H1 (cell line): ENCODE data around the gene NOXO1. TPM values are rescaled to one million over a fixed set of nuclear protein-coding genes. Genes with fewer than 3 reads are reported as not detected.

Source experiments
- CTCF ChIA-PET: fragments of 300-600 bp; sonication (Branson Sonifier 250); formaldehyde crosslinking; loops from one replicate; lab custom pipeline; 2021; ENCODE audit not compliant: partially characterized antibody; lab: Charles Lee
- POLR2A ChIA-PET: fragments of 300-600 bp; sonication (Branson Sonifier 250); formaldehyde crosslinking; loops from one replicate; lab custom pipeline; 2021; ENCODE audit warnings: inconsistent platforms; ENCODE audit not compliant: partially characterized antibody; lab: Charles Lee
- DNase-seq, 2 experiments: peaks; one replicate each; pipeline versions ENCODE4 v3.0.0 to v3.0.0-alpha.2; 2010 to 2022; ENCODE audit warnings: low spot score in 2 of 2, low read depth in 1 of 2, mixed read lengths in 1 of 2
- FAIRE-seq: peaks from 2 replicates; lab custom pipeline; 2011; peaks lifted over from hg19 to GRCh38; lab: Jason Lieb, UNC
- H2AFZ ChIP-seq: 2 replicates; pipeline ENCODE4 v1.8.1; 2012; ENCODE audit warnings: low read length, inconsistent platforms
- H2AK5ac ChIP-seq: 2 replicates; pipeline ENCODE4 v1.6.1; 2013; ENCODE audit warnings: low read depth, low read length
- H2BK120ac ChIP-seq: replicated peaks from 2 replicates; pipeline ENCODE3; 2013; ENCODE audit warnings: low read depth, low read length, inconsistent platforms
- H2BK12ac ChIP-seq: 2 replicates; pipeline ENCODE4 v1.6.1; 2013; ENCODE audit warnings: low read depth, low read length
- H2BK15ac ChIP-seq: 2 replicates; pipeline ENCODE4 v1.6.1; 2013; ENCODE audit warnings: low read length
- H2BK20ac ChIP-seq: 2 replicates; pipeline ENCODE4 v1.6.1; 2013; ENCODE audit warnings: low read length
- H2BK5ac ChIP-seq: 2 replicates; pipeline ENCODE4 v1.6.1; 2013; ENCODE audit warnings: low read depth, low read length
- H3K14ac ChIP-seq: 2 replicates; pipeline ENCODE4 v1.6.1; 2013; ENCODE audit warnings: inconsistent platforms; ENCODE audit not compliant: insufficient read length
- H3K18ac ChIP-seq: 2 replicates; pipeline ENCODE4 v1.6.1; 2013; ENCODE audit warnings: low read length; ENCODE audit errors: extremely low read depth
- H3K23ac ChIP-seq: 2 replicates; pipeline ENCODE4 v1.6.1; 2013; ENCODE audit warnings: inconsistent platforms; ENCODE audit not compliant: insufficient read length
- H3K23me2 ChIP-seq: 2 replicates; pipeline ENCODE4 v1.6.1; 2013; ENCODE audit warnings: low read depth, low read length
- H3K27ac ChIP-seq: 2 replicates; pipeline ENCODE4 v1.6.1; 2011; ENCODE audit warnings: low read depth, low read length, inconsistent platforms
- H3K27me3 ChIP-seq, 4 experiments: replicated peaks in 1 of 4; 1 replicate in 1 of 4; 2 replicates in 3 of 4; pipeline versions ENCODE4 v1.6.1 to v1.8.1; 2011 to 2013; ENCODE audit warnings: low read length in 3 of 4, mild to moderate bottlenecking in 3 of 4, inconsistent platforms in 2 of 4, mixed read lengths in 2 of 4, moderate library complexity in 1 of 4; ENCODE audit not compliant: control insufficient read depth in 3 of 4, insufficient read depth in 3 of 4; ENCODE audit errors: extremely low read depth in 1 of 4
- H3K36me3 ChIP-seq, 4 experiments: 2 replicates each; pipeline versions ENCODE4 v1.6.1 to v1.8.1; 2011 to 2013; ENCODE audit warnings: mild to moderate bottlenecking in 4 of 4, low read length in 3 of 4, moderate library complexity in 2 of 4, control low read depth in 1 of 4, inconsistent platforms in 1 of 4; ENCODE audit not compliant: insufficient read depth in 4 of 4, control insufficient read depth in 2 of 4
- H3K4ac ChIP-seq: replicated peaks from 2 replicates; pipeline ENCODE3; 2013; ENCODE audit warnings: low read length, low read depth, mixed read lengths, inconsistent platforms; ENCODE audit not compliant: insufficient read length
- H3K4me1 ChIP-seq, 4 experiments: replicated peaks in 1 of 4; 1 replicate in 1 of 4; 2 replicates in 3 of 4; pipeline versions ENCODE4 v1.6.1 to v1.8.1; 2011 to 2013; ENCODE audit warnings: low read length in 3 of 4, inconsistent platforms in 2 of 4, mixed read lengths in 1 of 4; ENCODE audit not compliant: insufficient read depth in 4 of 4, control insufficient read depth in 3 of 4
- H3K4me2 ChIP-seq, 2 experiments: 2 replicates each; pipeline versions ENCODE4 v1.6.1 to v1.8.1; 2011 to 2013; ENCODE audit warnings: low read depth in 2 of 2, low read length in 2 of 2, control low read depth in 1 of 2, inconsistent platforms in 1 of 2, mild to moderate bottlenecking in 1 of 2; ENCODE audit not compliant: insufficient read depth in 1 of 2
- H3K4me3 ChIP-seq, 4 experiments: fragments of 200-600, 300-600 bp in 1 of 4; sonication (generic), shearing (Covaris generic), sonication (Bioruptor Twin) in 1 of 4; 2 replicates each; pipeline versions ENCODE4 v1.5.1 to v1.8.1; 2011 to 2016; ENCODE audit warnings: low read length in 4 of 4, low read depth in 3 of 4, control low read depth in 2 of 4, inconsistent platforms in 2 of 4, mild to moderate bottlenecking in 2 of 4, mixed read lengths in 1 of 4, moderate library complexity in 1 of 4; ENCODE audit not compliant: insufficient read depth in 2 of 4; ENCODE audit errors: extremely low read depth in 1 of 4
- H3K56ac ChIP-seq: replicated peaks from 2 replicates; pipeline ENCODE3; 2013; ENCODE audit warnings: low read depth, mild to moderate bottlenecking, mixed read lengths, low read length, inconsistent platforms; ENCODE audit not compliant: insufficient read length
- H3K79me1 ChIP-seq: 2 replicates; pipeline ENCODE4 v1.6.1; 2013; ENCODE audit warnings: low read depth, low read length, control low read depth
- H3K79me2 ChIP-seq, 2 experiments: 2 replicates each; pipeline versions ENCODE4 v1.6.1 to v1.8.1; 2012 to 2013; ENCODE audit warnings: low read length in 2 of 2, mild to moderate bottlenecking in 2 of 2, inconsistent platforms in 1 of 2; ENCODE audit not compliant: insufficient read depth in 2 of 2, control insufficient read depth in 1 of 2
- H3K9ac ChIP-seq, 4 experiments: replicated peaks in 1 of 4; 1 replicate in 1 of 4; 2 replicates in 3 of 4; pipeline versions ENCODE4 v1.6.1 to v1.8.1; 2011 to 2013; ENCODE audit warnings: low read depth in 3 of 4, low read length in 3 of 4, control low read depth in 2 of 4, mild to moderate bottlenecking in 2 of 4, moderate library complexity in 2 of 4, inconsistent platforms in 1 of 4; ENCODE audit errors: extremely low read depth in 1 of 4
- H3K9me3 ChIP-seq, 2 experiments: 2 replicates each; pipeline versions ENCODE4 v1.6.1 to v1.8.1; 2012 to 2013; ENCODE audit warnings: mild to moderate bottlenecking in 2 of 2, moderate library complexity in 2 of 2, control low read depth in 1 of 2, inconsistent platforms in 1 of 2, low read depth in 1 of 2, low read length in 1 of 2, mixed read lengths in 1 of 2; ENCODE audit not compliant: insufficient read depth in 2 of 2
- H4K20me1 ChIP-seq, 2 experiments: replicated peaks in 1 of 2; 2 replicates each; pipeline versions ENCODE3 to v1.8.1; 2011 to 2013; ENCODE audit warnings: inconsistent platforms in 2 of 2, low read length in 2 of 2, mild to moderate bottlenecking in 1 of 2; ENCODE audit not compliant: insufficient read depth in 2 of 2, control insufficient read depth in 1 of 2
- H4K5ac ChIP-seq: 2 replicates; pipeline ENCODE4 v1.6.1; 2013; ENCODE audit warnings: low read length, low read depth, mixed read lengths, inconsistent platforms; ENCODE audit not compliant: insufficient read length
- H4K8ac ChIP-seq: 2 replicates; pipeline ENCODE4 v1.8.0; 2013; ENCODE audit warnings: mild to moderate bottlenecking, moderate library complexity, low read length, inconsistent platforms; ENCODE audit not compliant: insufficient read depth; ENCODE audit errors: extremely low read depth
- H4K91ac ChIP-seq: replicated peaks from 2 replicates; pipeline ENCODE3; 2013; ENCODE audit warnings: low read length, mixed read lengths, inconsistent platforms; ENCODE audit not compliant: insufficient read length
- FOSL1 ChIP-seq: IDR thresholded peaks from 2 replicates; pipeline ENCODE4 v1.6.1; 2011; ENCODE audit warnings: mild to moderate bottlenecking, low read depth, low read length, moderate library complexity; ENCODE audit not compliant: insufficient read depth
- JUN ChIP-seq: IDR thresholded peaks from 2 replicates; pipeline ENCODE4 v1.6.1; 2011; ENCODE audit warnings: low read depth, mild to moderate bottlenecking, improper control_type of control experiment, low read length
- KDM4A ChIP-seq: IDR thresholded peaks from one replicate; pipeline ENCODE4 v1.7.1; 2012; ENCODE audit warnings: low read depth, mild to moderate bottlenecking, moderate library complexity, low read length, inconsistent platforms; ENCODE audit not compliant: severe bottlenecking
- KDM5A ChIP-seq: fragments of 200-600 bp; IDR thresholded peaks from 2 replicates; pipeline ENCODE4 v1.7.1; 2012; ENCODE audit warnings: mild to moderate bottlenecking, low read length, inconsistent platforms, mixed read lengths
- PHF8 ChIP-seq: fragments of 200-600 bp; sonication (generic); conservative IDR thresholded peaks from 2 replicates; pipeline ENCODE4 v1.7.1; 2012; ENCODE audit warnings: low read depth, mild to moderate bottlenecking, inconsistent platforms, low read length, moderate library complexity
- POLR2A ChIP-seq, 2 experiments: IDR thresholded peaks; 1 replicate in 1 of 2; 2 replicates in 1 of 2; pipeline ENCODE4 v1.6.1; 2011; ENCODE audit warnings: low read depth in 2 of 2, low read length in 2 of 2, mild to moderate bottlenecking in 2 of 2; ENCODE audit errors: control extremely low read depth in 1 of 2
- SP4 ChIP-seq: IDR thresholded peaks from 2 replicates; pipeline ENCODE4 v1.6.1; 2012; ENCODE audit warnings: low read length, inconsistent platforms
- SRF ChIP-seq: IDR thresholded peaks from 2 replicates; pipeline ENCODE4 v1.6.1; 2011; ENCODE audit warnings: mild to moderate bottlenecking, low read depth, low read length, moderate library complexity
- USF2 ChIP-seq: IDR thresholded peaks from 2 replicates; pipeline ENCODE4 v1.6.1; 2011; ENCODE audit warnings: low read length, improper control_type of control experiment
- ZNF274 ChIP-seq: IDR thresholded peaks from 2 replicates; pipeline ENCODE4 v1.7.0; 2012; ENCODE audit warnings: low read length, borderline replicate concordance; ENCODE audit errors: extremely low read depth
- WGBS, 2 experiments: shearing (Covaris generic) in 1 of 2; methylation state at CpG; one replicate each; pipeline versions ENCODE4 v1.1.6 to v1.1.7; 2013 to 2015; ENCODE audit warnings: low lambda C conversion rate in 2 of 2, mixed read lengths in 2 of 2, inconsistent platforms in 1 of 2, low coverage in 1 of 2, missing lambda C conversion rate in 1 of 2; ENCODE audit not compliant: insufficient replicate concordance in 2 of 2, insufficient coverage in 1 of 2, insufficient read length in 1 of 2; ENCODE audit errors: extremely low coverage in 1 of 2, missing lambda C conversion rate in 1 of 2; 5-methylcytosine and 5-hydroxymethylcytosine counted together
- polyA plus RNA-seq, 7 experiments: library from polyadenylated mRNA; depleted of rRNA in 3 of 7; stranded (reverse) in 5 of 7; unstranded in 2 of 7; fragments of >200 nt in 5 of 7; fragments of 200-250 nt in 2 of 7; gene quantifications; 1 replicate in 5 of 7; 2 replicates in 1 of 7; 4 replicates in 1 of 7; pipeline versions ENCODE4 v1.2.1 to v1.2.3, GENCODE V29; 2011 to 2013; ENCODE audit warnings: missing spikeins in 2 of 7, mixed read lengths in 2 of 7
- total RNA-seq: library from RNA; stranded (reverse); fragmentation: NEBNext Ultra II Directional; extraction: Animal tissue kit (Norgen Biotek cat#: 25700); gene quantifications from 2 replicates; pipeline ENCODE4 v1.2.1, GENCODE V29; 2021

Gene NOXO1
- total and polyA plus RNA-seq, 2 of the 8 experiments (the other 6 are each of a cell fraction or from before 2014, with no cell fraction given) = 1.3 to 2.5 TPM

GRCh38 chr16:1944612-1945199 lies 36.6 kb downstream of the NOXO1 start:
- 93% methylated on average over 19 of the region's 21 CpGs; no CpG with 5 or more reads in 1 of the 2 experiments for WGBS, 2 experiments
- H3K18ac ChIP-seq = no peak overlapping the region
- H3K4me1 ChIP-seq = peaks cover 0 to 11% (median 6%) of the 10 kb centered on the region in 4 experiments; a peak in 5 of 7 replicates
- H2AK5ac ChIP-seq = no peak overlapping the region
- H3K4me2 ChIP-seq = no peak overlapping the region
- H2BK12ac ChIP-seq = no peak overlapping the region
- H3K4ac ChIP-seq = no peak overlapping the region
- ChIA-PET CTCF (interaction anchor here (0.9 to 6.3 kb wide), 9 partner anchors 9 to 133 kb away, joined by 3 to 62 read pairs (median 4); partner anchors contain the start of gene RPL3L), POLR2A (interaction anchor here (0.9 to 11.7 kb wide), 7 partner anchors 12 to 118 kb away, joined by 3 to 336 read pairs (median 3); partner anchors contain the start of genes FAHD1, HAGH, NDUFB10 and RNF151)
- TF ChIP-seq ZNF274 = no peak
- no peak for TF ChIP-seq POLR2A (IDR thresholded peaks at IDR 0.05; ENCODE audit: control extremely low read depth in 1 of 2, low read depth in 2 of 2, low read length in 2 of 2)
- no peak for TF ChIP-seq SP4
- TF ChIP-seq FOSL1 = no peak
- no peak for TF ChIP-seq PHF8
- no peak for TF ChIP-seq SRF
- no peak for TF ChIP-seq JUN
- TF ChIP-seq USF2 = no peak
- no peak for TF ChIP-seq KDM4A
- TF ChIP-seq KDM5A = no peak
- no peaks in the 10 kb centered on the region for H3K36me3 ChIP-seq
- H3K4me3 ChIP-seq = no peak overlapping the region
- H3K27me3 ChIP-seq = peaks cover 0 to 2% (median 0%) of the 10 kb centered on the region in 4 experiments; a peak in 1 of 7 replicates
- no peaks in the 10 kb centered on the region for H3K9me3 ChIP-seq
- no peak for FAIRE-seq
- no peak overlapping the region for H3K56ac ChIP-seq
- peaks cover 6% of the 10 kb centered on the region; the same call in 1 of the 2 replicates for H3K23me2 ChIP-seq
- no peaks in the 10 kb centered on the region for H3K79me1 ChIP-seq
- DNase-seq = no peak
- no peak overlapping the region for H2BK20ac ChIP-seq
- H4K8ac ChIP-seq = no peak overlapping the region
- H4K20me1 ChIP-seq = peaks cover 0 to 4% of the 10 kb centered on the region in 2 experiments
- no peak overlapping the region for H4K5ac ChIP-seq
- H3K14ac ChIP-seq = no peak overlapping the region
- H2BK5ac ChIP-seq = no peak overlapping the region
- H2AFZ ChIP-seq = no peak overlapping the region
- no peaks in the 10 kb centered on the region for H3K79me2 ChIP-seq
- H2BK120ac ChIP-seq = no peak overlapping the region
- no peak overlapping the region for H4K91ac ChIP-seq
- no peak overlapping the region for H3K27ac ChIP-seq
- no peak overlapping the region for H3K9ac ChIP-seq
- H3K23ac ChIP-seq = no peak overlapping the region
- no peak overlapping the region for H2BK15ac ChIP-seq
